ENCODE results near the gene DYRK1B. TPM values are rescaled to one million over a fixed set of nuclear protein-coding genes. Genes with fewer than 3 reads are reported as not detected.

The DYRK1B gene
- total RNA-seq, 1 donor from 2014 or later: 15.5 TPM

DNA sequence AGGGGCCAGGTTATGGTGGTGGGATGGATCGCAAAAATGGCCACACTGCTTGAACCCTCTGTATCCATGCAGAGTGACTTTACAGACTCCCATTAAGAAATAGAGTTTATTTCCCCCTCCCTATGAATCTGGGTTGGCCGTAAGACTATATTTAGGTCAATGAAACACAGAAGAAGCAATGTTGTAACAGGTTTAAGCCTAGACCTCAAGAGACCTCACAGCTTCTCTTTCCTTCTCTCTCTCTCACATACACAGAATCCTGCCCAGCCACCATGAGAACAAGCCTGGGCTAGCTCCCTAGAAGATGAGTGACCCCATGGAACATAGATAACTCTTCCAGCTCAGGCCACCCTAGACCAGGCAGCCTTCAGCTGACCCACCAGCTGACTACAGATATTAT lies 33.2 kb upstream of the DYRK1B start:
- no peak for DNase-seq (ENCODE audit: low read depth)
- no peak overlapping the region for H3K4me3 ChIP-seq (ENCODE audit: low read depth, low read length)
- TF ChIP-seq CTCF (conservative IDR thresholded peaks at IDR 0.05; ENCODE audit: low read depth, low read length): no peak

GRCh38 chr19:39865953-39866352 lies 32.0 kb upstream of the DYRK1B start:
- H3K4me3 ChIP-seq (ENCODE audit: low read depth, low read length): no peak overlapping the region
- no peak for TF ChIP-seq CTCF (conservative IDR thresholded peaks at IDR 0.05; ENCODE audit: low read depth, low read length)
- DNase-seq (ENCODE audit: low read depth): no peak

DNA sequence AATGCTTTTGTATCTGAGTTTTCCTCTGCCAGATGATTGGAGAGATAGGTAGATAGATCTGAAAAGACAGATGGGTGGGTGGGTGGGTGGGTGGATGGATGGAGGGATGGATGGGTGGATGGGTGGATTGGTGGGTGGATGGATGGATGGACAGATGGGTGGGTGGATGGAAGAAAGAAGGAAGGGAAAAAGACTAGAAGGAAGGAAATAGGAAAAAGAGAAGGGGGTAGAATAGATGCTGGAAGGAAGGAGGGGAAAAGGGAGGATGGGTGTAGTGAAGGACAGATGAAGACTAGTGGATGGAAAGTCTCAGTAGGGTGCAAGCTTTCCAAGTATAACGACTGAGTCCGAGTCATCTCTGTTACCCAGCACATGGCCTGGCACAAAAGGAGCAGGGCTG lies 31.2 kb upstream of the DYRK1B start:
- no peak for TF ChIP-seq CTCF (conservative IDR thresholded peaks at IDR 0.05; ENCODE audit: low read depth, low read length)
- no peak overlapping the region for H3K4me3 ChIP-seq (ENCODE audit: low read depth, low read length)
- DNase-seq (ENCODE audit: low read depth): no peak

GRCh38 chr19:39864118-39864517 lies 30.2 kb upstream of the DYRK1B start:
- no peak for TF ChIP-seq CTCF (conservative IDR thresholded peaks at IDR 0.05; ENCODE audit: low read depth, low read length)
- no peak for DNase-seq (ENCODE audit: low read depth)
- H3K4me3 ChIP-seq (ENCODE audit: low read depth, low read length): no peak overlapping the region

DNA sequence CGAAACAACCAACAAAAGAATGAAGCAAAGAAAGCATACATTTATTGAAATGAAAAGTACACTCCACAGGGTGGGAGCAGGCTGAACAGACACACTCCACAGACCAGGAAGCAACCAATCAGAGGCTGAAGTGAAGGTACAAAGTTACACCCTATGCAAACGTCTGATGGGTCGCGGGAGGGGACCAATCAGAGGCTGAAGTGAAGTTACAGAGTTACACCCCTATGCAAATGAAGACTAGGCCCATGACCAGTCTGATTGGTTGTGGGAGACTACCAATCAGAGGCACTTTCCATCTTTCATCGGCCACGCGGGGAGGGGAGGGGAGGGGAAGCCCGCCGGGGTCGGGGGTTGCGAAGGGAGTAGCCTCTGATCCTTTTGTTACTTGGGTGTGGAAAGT lies 24.6 kb upstream of the DYRK1B start:
- no peak overlapping the region for H3K4me3 ChIP-seq (ENCODE audit: low read depth, low read length)
- TF ChIP-seq CTCF (conservative IDR thresholded peaks at IDR 0.05; ENCODE audit: low read depth, low read length): no peak
- DNase-seq (ENCODE audit: low read depth): no peak

GRCh38 chr19:39852882-39853281 lies 18.9 kb upstream of the DYRK1B start:
- no peak for TF ChIP-seq CTCF (conservative IDR thresholded peaks at IDR 0.05; ENCODE audit: low read depth, low read length)
- no peak for DNase-seq (ENCODE audit: low read depth)
- no peak overlapping the region for H3K4me3 ChIP-seq (ENCODE audit: low read depth, low read length)

DNA sequence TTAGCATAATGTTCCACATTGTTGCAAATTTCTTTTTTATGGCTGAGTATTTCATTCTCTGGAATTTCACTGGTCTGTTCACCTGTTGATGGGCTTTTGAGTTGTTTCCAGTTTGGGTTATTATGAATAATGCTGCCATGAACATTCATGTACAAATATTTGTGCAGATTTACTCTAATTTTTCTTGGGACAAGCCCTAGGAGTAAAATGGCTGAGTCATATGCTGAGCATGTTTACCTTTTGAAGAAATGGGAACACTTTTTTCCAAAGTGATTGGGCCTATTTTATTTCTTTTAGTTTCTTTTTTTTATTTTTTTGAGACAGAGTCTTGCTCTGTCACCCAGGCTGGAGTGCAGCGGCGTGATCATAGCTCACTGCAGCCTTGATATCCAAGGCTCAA lies 16.9 kb upstream of the DYRK1B start:
- TF ChIP-seq CTCF (conservative IDR thresholded peaks at IDR 0.05; ENCODE audit: low read depth, low read length): no peak
- DNase-seq (ENCODE audit: low read depth): no peak
- no peak overlapping the region for H3K4me3 ChIP-seq (ENCODE audit: low read depth, low read length)
